GM18502 (cell line): ENCODE measurements around the gene REV3L.
"Not testable (repeated sequence)": the region's sequence is repeated elsewhere in the genome, so short reads cannot be mapped to it uniquely, and the experiment has no call there.

Source experiments
- ATAC-seq: cut with Tn5 transposase; IDR thresholded peaks from one replicate; pipeline ENCODE4 v1.9.1; 2021; ENCODE audit warnings: mild to moderate bottlenecking; ENCODE audit not compliant: unreplicated experiment, poor library complexity

Gene REV3L

GRCh38 chr6:111502154-111502553 lies 19.1 kb upstream of the REV3L start:
- ATAC-seq = no peak

- no peak for ATAC-seq
These were observed 16.3 kb upstream of the REV3L start for GRCh38 chr6:111499269-111499793.

GRCh38 chr6:111494951-111495635 lies 12.1 kb upstream of the REV3L start:
- no peak for ATAC-seq

- no peak for ATAC-seq
These were observed 9.5 kb upstream of the REV3L start for GRCh38 chr6:111492499-111492898.

- ATAC-seq = no peak
These were observed 7.0 kb upstream of the REV3L start for GRCh38 chr6:111490067-111490466.

- peak; percentile 29 for ATAC-seq
These were observed 4.6 kb upstream of the REV3L start for GRCh38 chr6:111487661-111488060.

GRCh38 chr6:111486921-111487320 lies 3.9 kb upstream of the REV3L start:
- ATAC-seq = no peak

- no peak for ATAC-seq
These were observed 3.5 kb upstream of the REV3L start for GRCh38 chr6:111486475-111486874.

- no peak for ATAC-seq
These were observed 2.3 kb upstream of the REV3L start for GRCh38 chr6:111485342-111485741.

GRCh38 chr6:111484633-111484930 lies 1.6 kb upstream of the REV3L start:
- ATAC-seq = no peak

- ATAC-seq = peak; percentile 56
These were observed 966 bp upstream of the REV3L start for GRCh38 chr6:111483736-111484632.

- peak; percentile 25 for ATAC-seq
These were observed 645 bp downstream of the REV3L start for GRCh38 chr6:111482188-111482958.

- ATAC-seq = no peak
These were observed 1.2 kb downstream of the REV3L start for GRCh38 chr6:111481836-111482187.

GRCh38 chr6:111480988-111481822 lies 1.8 kb downstream of the REV3L start:
- ATAC-seq = no peak

- no peak for ATAC-seq
These were observed 4.3 kb downstream of the REV3L start for GRCh38 chr6:111478749-111479148.

- ATAC-seq = no peak
These were observed 4.9 kb downstream of the REV3L start for GRCh38 chr6:111478064-111478476.

- peak; percentile 44 for ATAC-seq
These were observed 5.5 kb downstream of the REV3L start for GRCh38 chr6:111477481-111477938.

GRCh38 chr6:111476061-111476460 lies 7.0 kb downstream of the REV3L start:
- not testable (repeated sequence) for ATAC-seq

GRCh38 chr6:111474771-111475170 lies 8.2 kb downstream of the REV3L start:
- no peak for ATAC-seq

GRCh38 chr6:111474106-111474505 lies 8.9 kb downstream of the REV3L start:
- no peak for ATAC-seq
